OCI-LY7 (cell line): ENCODE data around the gene CCNK.

ENCODE experiments used
- CTCF ChIP-seq: fragments of 200-600 bp; sonication (generic); conservative IDR thresholded peaks from 2 replicates; pipeline ENCODE4 v1.5.1; 2014; ENCODE audit warnings: mild to moderate bottlenecking, antibody characterized with exemption, low read length, moderate library complexity, mixed read lengths
- EZH2phosphoT487 ChIP-seq: fragments of 200-600 bp; sonication (generic); IDR thresholded peaks from 2 replicates; pipeline ENCODE4 v1.6.1; 2018; ENCODE audit warnings: low read depth, borderline replicate concordance, mild to moderate bottlenecking, mixed run types, antibody characterized with exemption, low read length, moderate library complexity, mixed read lengths

GRCh38 chr14:99516871-99517642, 35.8 kb downstream of the CCNK start:
- no peak for TF ChIP-seq CTCF
- TF ChIP-seq EZH2phosphoT487, result no peak
